ENCODE data around the gene EBI3. TPM values are rescaled to one million over a fixed set of nuclear protein-coding genes. Genes with fewer than 3 reads are reported as not detected.
A peak's percentile ranks its signal among the peaks of the same experiment; 100 is the strongest.

The EBI3 gene
- total and polyA plus RNA-seq, 2 of the 13 experiments (the other 11 are each of a cell fraction or from before 2014, with no cell fraction given), result 3.4 TPM; not detected in 1

GRCh38 chr19:4224470-4224869 is 4.9 kb upstream of the EBI3 start (continued):
- TF ChIP-seq SAFB2 (CRISPR knock-in tag; IDR thresholded peaks at IDR 0.05; ENCODE audit: borderline replicate concordance, low read depth), result 0 out of 2 replicates have a peak, but pooled peaks have one; percentile 24
- TF ChIP-seq SMYD3 (CRISPR knock-in tag; IDR thresholded peaks at IDR 0.05), result no peak
- TF ChIP-seq, protein P1, sequence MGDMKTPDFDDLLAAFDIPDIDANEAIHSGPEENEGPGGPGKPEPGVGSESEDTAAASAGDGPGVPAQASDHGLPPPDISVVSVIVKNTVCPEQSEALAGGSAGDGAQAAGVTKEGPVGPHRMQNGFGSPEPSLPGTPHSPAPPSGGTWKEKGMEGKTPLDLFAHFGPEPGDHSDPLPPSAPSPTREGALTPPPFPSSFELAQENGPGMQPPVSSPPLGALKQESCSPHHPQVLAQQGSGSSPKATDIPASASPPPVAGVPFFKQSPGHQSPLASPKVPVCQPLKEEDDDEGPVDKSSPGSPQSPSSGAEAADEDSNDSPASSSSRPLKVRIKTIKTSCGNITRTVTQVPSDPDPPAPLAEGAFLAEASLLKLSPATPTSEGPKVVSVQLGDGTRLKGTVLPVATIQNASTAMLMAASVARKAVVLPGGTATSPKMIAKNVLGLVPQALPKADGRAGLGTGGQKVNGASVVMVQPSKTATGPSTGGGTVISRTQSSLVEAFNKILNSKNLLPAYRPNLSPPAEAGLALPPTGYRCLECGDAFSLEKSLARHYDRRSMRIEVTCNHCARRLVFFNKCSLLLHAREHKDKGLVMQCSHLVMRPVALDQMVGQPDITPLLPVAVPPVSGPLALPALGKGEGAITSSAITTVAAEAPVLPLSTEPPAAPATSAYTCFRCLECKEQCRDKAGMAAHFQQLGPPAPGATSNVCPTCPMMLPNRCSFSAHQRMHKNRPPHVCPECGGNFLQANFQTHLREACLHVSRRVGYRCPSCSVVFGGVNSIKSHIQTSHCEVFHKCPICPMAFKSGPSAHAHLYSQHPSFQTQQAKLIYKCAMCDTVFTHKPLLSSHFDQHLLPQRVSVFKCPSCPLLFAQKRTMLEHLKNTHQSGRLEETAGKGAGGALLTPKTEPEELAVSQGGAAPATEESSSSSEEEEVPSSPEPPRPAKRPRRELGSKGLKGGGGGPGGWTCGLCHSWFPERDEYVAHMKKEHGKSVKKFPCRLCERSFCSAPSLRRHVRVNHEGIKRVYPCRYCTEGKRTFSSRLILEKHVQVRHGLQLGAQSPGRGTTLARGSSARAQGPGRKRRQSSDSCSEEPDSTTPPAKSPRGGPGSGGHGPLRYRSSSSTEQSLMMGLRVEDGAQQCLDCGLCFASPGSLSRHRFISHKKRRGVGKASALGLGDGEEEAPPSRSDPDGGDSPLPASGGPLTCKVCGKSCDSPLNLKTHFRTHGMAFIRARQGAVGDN (CRISPR knock-in tag; IDR thresholded peaks at IDR 0.05), result peak; percentile 87
- TF ChIP-seq ZNF615 (CRISPR knock-in tag; IDR thresholded peaks at IDR 0.05; ENCODE audit: borderline replicate concordance), result no peak
- TF ChIP-seq MEIS2 (CRISPR knock-in tag; IDR thresholded peaks at IDR 0.05), result no peak
- TF ChIP-seq ZNF792 (CRISPR knock-in tag; IDR thresholded peaks at IDR 0.05), result no peak
- TF ChIP-seq ZNF841 (CRISPR knock-in tag; IDR thresholded peaks at IDR 0.05; ENCODE audit: borderline replicate concordance), result no peak
- no peak for TF ChIP-seq ZIK1 (CRISPR knock-in tag; IDR thresholded peaks at IDR 0.05; ENCODE audit: borderline replicate concordance, low read depth)
- no peak for TF ChIP-seq ZNF83 (CRISPR knock-in tag; IDR thresholded peaks at IDR 0.05; ENCODE audit: borderline replicate concordance)
- TF ChIP-seq, protein P2, sequence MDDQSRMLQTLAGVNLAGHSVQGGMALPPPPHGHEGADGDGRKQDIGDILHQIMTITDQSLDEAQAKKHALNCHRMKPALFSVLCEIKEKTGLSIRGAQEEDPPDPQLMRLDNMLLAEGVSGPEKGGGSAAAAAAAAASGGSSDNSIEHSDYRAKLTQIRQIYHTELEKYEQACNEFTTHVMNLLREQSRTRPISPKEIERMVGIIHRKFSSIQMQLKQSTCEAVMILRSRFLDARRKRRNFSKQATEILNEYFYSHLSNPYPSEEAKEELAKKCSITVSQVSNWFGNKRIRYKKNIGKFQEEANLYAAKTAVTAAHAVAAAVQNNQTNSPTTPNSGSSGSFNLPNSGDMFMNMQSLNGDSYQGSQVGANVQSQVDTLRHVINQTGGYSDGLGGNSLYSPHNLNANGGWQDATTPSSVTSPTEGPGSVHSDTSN (CRISPR knock-in tag; IDR thresholded peaks at IDR 0.05; ENCODE audit: borderline replicate concordance), result no peak
- TF ChIP-seq ZNF646 (CRISPR knock-in tag; IDR thresholded peaks at IDR 0.05), result no peak
- TF ChIP-seq RNF2 (conservative IDR thresholded peaks at IDR 0.05; ENCODE audit: low read depth), result no peak
- TF ChIP-seq SYNCRIP (IDR thresholded peaks at IDR 0.05; ENCODE audit: insufficient read depth, low read depth, low read length), result no peak
- TF ChIP-seq HHEX (CRISPR knock-in tag; IDR thresholded peaks at IDR 0.05), result no peak
- TF ChIP-seq, protein P3, sequence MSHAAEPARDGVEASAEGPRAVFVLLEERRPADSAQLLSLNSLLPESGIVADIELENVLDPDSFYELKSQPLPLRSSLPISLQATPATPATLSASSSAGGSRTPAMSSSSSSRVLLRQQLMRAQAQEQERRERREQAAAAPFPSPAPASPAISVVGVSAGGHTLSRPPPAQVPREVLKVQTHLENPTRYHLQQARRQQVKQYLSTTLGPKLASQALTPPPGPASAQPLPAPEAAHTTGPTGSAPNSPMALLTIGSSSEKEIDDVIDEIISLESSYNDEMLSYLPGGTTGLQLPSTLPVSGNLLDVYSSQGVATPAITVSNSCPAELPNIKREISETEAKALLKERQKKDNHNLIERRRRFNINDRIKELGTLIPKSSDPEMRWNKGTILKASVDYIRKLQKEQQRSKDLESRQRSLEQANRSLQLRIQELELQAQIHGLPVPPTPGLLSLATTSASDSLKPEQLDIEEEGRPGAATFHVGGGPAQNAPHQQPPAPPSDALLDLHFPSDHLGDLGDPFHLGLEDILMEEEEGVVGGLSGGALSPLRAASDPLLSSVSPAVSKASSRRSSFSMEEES (CRISPR knock-in tag; IDR thresholded peaks at IDR 0.05), result no peak
- TF ChIP-seq PHF8 (CRISPR knock-in tag; IDR thresholded peaks at IDR 0.05), result no peak
- TF ChIP-seq ZFAT (CRISPR knock-in tag; conservative IDR thresholded peaks at IDR 0.05), result no peak
- TF ChIP-seq SOX5 (CRISPR knock-in tag; IDR thresholded peaks at IDR 0.05; ENCODE audit: borderline replicate concordance), result 0 out of 2 replicates have a peak, but pooled peaks have one; percentile 14
